ENCODE data around the gene NOSTRIN.

DNA sequence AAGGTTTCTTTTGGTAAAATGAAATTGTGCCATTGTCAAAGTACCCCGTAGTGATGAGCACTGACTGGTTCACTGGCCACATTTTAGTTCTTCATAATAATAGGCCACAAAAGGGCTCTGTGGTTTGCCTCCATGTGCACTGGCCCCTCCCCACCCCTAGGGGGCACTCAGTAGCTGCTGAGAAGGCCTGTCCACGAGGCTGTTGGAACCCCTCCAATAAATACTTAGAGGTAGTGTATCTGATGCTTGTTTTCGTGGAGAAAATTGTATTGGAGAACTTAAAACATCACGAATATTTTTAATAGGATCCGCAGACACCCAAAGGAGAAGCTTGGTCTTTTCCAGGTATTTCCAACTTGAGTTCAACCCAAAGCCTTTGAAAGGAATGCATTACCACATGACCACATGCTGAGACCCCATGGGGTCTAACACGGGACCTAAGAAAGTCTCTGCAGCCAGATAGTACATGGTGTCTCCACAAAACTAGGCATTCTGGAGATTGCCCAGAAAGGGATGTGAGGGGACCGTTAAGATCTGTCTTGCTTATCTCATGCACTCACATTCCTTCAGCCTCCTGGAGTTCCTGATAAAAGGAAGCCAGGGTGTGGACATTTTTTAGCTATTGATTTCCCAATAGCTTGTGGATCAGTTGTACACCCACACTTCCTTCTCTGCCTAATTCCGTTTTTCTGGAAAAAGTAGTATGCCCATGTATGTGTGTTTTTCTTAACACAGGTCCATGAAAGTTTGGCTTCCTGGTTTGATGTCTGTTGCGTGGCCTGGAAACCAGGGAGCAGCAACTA is 28.5 kb upstream of the NOSTRIN start:
- TF ChIP-seq CTCF (IDR thresholded peaks at IDR 0.05), result peak; percentile 92 to 98 (median 94)
- no peak for TF ChIP-seq POLR2A (IDR thresholded peaks at IDR 0.05)
